RWPE2 (cell line): Measurements from ENCODE around the gene CATSPER3.

ENCODE experiments used
- ATAC-seq: fragments of 200-7000 bp; cut with Tn5 transposase; 3 replicates; pipeline ENCODE4 v1.9.1; 2021; ENCODE audit warnings: low read depth
- DNase-seq: peaks from one replicate; pipeline ENCODE4 v3.0.0-alpha.2; 2020; ENCODE audit warnings: low spot score
- H3K27ac ChIP-seq: fragments of 450-650 bp; 2 replicates; pipeline ENCODE4 v1.5.1; 2017; ENCODE audit warnings: mild to moderate bottlenecking; ENCODE audit not compliant: poor library complexity, severe bottlenecking
- H3K27me3 ChIP-seq: fragments of 250-450 bp; sonication (Bioruptor Pico); 2 replicates; pipeline ENCODE4 v1.5.1; 2021; ENCODE audit warnings: mild to moderate bottlenecking, moderate library complexity; ENCODE audit not compliant: insufficient read depth, poor library complexity, severe bottlenecking
- H3K36me3 ChIP-seq: fragments of 250-450 bp; sonication (Bioruptor Pico); 2 replicates; pipeline ENCODE4 v1.5.1; 2020; ENCODE audit warnings: low read depth, mild to moderate bottlenecking, moderate library complexity
- H3K4me1 ChIP-seq: fragments of 250-450 bp; sonication (Bioruptor Pico); 2 replicates; pipeline ENCODE4 v1.5.1; 2021; ENCODE audit warnings: mild to moderate bottlenecking, moderate library complexity; ENCODE audit not compliant: insufficient read depth, poor library complexity, severe bottlenecking
- H3K4me3 ChIP-seq: fragments of 250-450 bp; sonication (Bioruptor Pico); 2 replicates; pipeline ENCODE4 v1.5.1; 2021; ENCODE audit warnings: mild to moderate bottlenecking, moderate library complexity; ENCODE audit not compliant: severe bottlenecking
- H3K9me3 ChIP-seq: fragments of 250-450 bp; sonication (Bioruptor Pico); 2 replicates; pipeline ENCODE4 v1.5.1; 2021; ENCODE audit warnings: mild to moderate bottlenecking, moderate library complexity; ENCODE audit not compliant: severe bottlenecking
- TF ChIP-seq, protein P1 (sequence below): fragments of 450-650 bp; IDR thresholded peaks from one replicate; pipeline ENCODE4 v1.5.1; 2017; ENCODE audit warnings: mild to moderate bottlenecking, moderate library complexity; ENCODE audit not compliant: poor library complexity, severe bottlenecking

The CATSPER3 gene

DNA sequence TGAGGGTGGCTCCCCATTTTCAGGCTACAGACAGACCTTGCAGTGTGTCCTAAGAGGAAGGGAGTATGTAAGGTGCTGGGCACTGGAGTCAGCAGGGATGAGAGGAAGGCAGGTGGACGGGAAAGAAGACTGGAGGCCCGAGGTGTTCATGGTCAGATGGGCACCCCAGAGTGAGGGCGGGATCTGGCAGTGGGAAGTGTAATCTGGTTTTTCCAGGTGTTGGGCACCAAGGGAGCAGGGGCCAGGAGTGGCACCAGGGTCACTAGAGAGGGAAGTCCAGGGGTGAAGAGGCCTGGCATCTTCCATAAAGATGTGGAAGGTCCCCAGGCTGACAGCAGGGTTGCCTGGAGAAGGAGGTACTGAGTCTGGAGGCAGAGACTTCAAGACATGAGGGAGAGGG is 36.7 kb downstream of the CATSPER3 start:
- TF ChIP-seq, protein P1, sequence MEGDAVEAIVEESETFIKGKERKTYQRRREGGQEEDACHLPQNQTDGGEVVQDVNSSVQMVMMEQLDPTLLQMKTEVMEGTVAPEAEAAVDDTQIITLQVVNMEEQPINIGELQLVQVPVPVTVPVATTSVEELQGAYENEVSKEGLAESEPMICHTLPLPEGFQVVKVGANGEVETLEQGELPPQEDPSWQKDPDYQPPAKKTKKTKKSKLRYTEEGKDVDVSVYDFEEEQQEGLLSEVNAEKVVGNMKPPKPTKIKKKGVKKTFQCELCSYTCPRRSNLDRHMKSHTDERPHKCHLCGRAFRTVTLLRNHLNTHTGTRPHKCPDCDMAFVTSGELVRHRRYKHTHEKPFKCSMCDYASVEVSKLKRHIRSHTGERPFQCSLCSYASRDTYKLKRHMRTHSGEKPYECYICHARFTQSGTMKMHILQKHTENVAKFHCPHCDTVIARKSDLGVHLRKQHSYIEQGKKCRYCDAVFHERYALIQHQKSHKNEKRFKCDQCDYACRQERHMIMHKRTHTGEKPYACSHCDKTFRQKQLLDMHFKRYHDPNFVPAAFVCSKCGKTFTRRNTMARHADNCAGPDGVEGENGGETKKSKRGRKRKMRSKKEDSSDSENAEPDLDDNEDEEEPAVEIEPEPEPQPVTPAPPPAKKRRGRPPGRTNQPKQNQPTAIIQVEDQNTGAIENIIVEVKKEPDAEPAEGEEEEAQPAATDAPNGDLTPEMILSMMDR: no peak
- no peaks in the 10 kb centered on the region for H3K9me3 ChIP-seq
- H3K4me1 ChIP-seq: no peaks in the 10 kb centered on the region
- H3K27ac ChIP-seq: no peak overlapping the region
- H3K4me3 ChIP-seq: no peak overlapping the region
- H3K27me3 ChIP-seq: no peaks in the 10 kb centered on the region
- ATAC-seq: no peak
- no peak for DNase-seq
- H3K36me3 ChIP-seq: no peaks in the 10 kb centered on the region

- DNase-seq: no peak
- H3K27me3 ChIP-seq: no peaks in the 10 kb centered on the region
- H3K4me1 ChIP-seq: no peaks in the 10 kb centered on the region
- H3K9me3 ChIP-seq: no peaks in the 10 kb centered on the region
- no peak overlapping the region for H3K4me3 ChIP-seq
- TF ChIP-seq, protein P1: no peak
- no peak overlapping the region for H3K27ac ChIP-seq
- no peak for ATAC-seq
- no peaks in the 10 kb centered on the region for H3K36me3 ChIP-seq
Observed at GRCh38 chr5:135005076-135005475, 37.4 kb downstream of the CATSPER3 start.

GRCh38 chr5:135007305-135007704 is 39.6 kb downstream of the CATSPER3 start:
- Histone ChIP-seq H3K4me3 (no peak overlapping the region), H3K4me1 (no peaks in the 10 kb centered on the region), H3K27me3 (no peaks in the 10 kb centered on the region), H3K9me3 (no peaks in the 10 kb centered on the region), H3K27ac (no peak overlapping the region), H3K36me3 (no peaks in the 10 kb centered on the region)
- TF ChIP-seq, protein P1: no peak
- DNase-seq (no peak), ATAC-seq (no peak)

DNA sequence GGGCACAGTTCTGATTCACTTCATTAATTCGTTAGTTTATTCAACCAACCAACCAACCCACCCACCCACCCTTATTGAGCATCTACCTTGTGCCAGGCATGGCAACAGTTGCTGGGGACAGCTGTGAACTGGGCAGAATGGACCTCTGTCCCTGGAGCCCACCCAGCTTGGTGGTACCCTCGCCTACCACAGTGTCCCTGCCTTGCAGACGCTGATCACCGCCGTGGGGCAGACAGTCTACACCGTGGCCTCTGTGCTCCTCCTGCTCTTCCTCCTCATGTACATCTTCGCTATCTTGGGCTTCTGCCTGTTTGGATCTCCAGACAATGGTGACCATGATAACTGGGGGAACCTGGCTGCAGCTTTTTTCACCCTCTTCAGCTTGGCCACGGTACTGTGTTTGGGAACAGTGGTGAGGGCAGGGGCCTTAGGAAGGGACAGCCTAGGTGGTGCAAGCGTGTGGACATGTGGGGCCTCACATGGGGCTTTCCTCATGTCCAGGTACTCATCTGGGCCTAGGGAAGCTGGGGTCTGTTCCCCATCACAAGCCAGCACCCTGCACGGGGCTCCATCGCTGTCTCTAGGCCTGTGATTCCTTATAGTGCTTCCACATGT is 40.1 kb downstream of the CATSPER3 start:
- ATAC-seq: no peak
- Histone ChIP-seq H3K27ac (no peak overlapping the region), H3K4me3 (no peak overlapping the region), H3K4me1 (no peaks in the 10 kb centered on the region), H3K27me3 (no peaks in the 10 kb centered on the region), H3K9me3 (no peaks in the 10 kb centered on the region), H3K36me3 (no peaks in the 10 kb centered on the region)
- TF ChIP-seq, protein P1: no peak
- no peak for DNase-seq

DNA sequence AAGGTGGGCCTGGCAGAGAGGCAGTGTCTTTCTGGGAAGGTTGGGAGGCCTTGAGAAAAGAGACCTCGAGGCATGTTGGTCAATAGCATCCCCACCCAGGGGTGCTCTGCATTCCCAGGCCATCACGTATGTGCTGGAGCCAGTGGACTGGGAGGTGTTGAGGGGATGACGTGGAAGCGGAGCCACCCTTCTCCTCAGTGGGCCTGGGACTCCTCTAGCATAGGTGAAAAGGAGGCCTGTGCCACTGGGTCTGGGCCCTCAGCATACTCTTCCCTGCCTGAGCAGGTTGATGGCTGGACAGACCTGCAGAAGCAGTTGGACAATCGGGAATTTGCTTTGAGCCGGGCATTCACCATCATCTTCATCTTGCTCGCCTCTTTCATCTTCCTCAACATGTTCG is 40.8 kb downstream of the CATSPER3 start:
- Histone ChIP-seq H3K27ac (no peak overlapping the region), H3K27me3 (no peaks in the 10 kb centered on the region), H3K4me3 (no peak overlapping the region), H3K36me3 (no peaks in the 10 kb centered on the region), H3K4me1 (no peaks in the 10 kb centered on the region), H3K9me3 (no peaks in the 10 kb centered on the region)
- ATAC-seq (no peak), DNase-seq (no peak)
- TF ChIP-seq, protein P1: no peak
